GM23338 (cell line): ENCODE data around the gene KRTAP3-2. TPM values are rescaled to one million over a fixed set of nuclear protein-coding genes. Genes with fewer than 3 reads are reported as not detected.

Source experiments
- ATAC-seq: fragments of 200-7000 bp; cut with Tn5 transposase; 3 replicates; pipeline ENCODE4 v1.9.1; 2020
- DNase-seq: peaks from one replicate; pipeline ENCODE4 v3.0.0-alpha.2; 2015; ENCODE audit warnings: low spot score
- H2AFZ ChIP-seq: fragments of 200-600 bp; sonication (generic); 2 replicates; pipeline ENCODE4 v1.8.0; 2016; ENCODE audit warnings: antibody characterized with exemption, mild to moderate bottlenecking, moderate library complexity
- H3F3A ChIP-seq: fragments of 200-600 bp; sonication (generic); replicated peaks from 2 replicates; pipeline ENCODE4 v1.8.0; 2017; ENCODE audit warnings: antibody characterized with exemption, mixed run types, low read depth
- H3K27ac ChIP-seq: fragments of 200-600 bp; sonication (generic); 2 replicates; pipeline ENCODE4 v1.6.1; 2016; ENCODE audit warnings: low read depth
- H3K27me3 ChIP-seq: fragments of 200-600 bp; sonication (generic); 2 replicates; pipeline ENCODE4 v1.8.0; 2016; ENCODE audit warnings: mild to moderate bottlenecking, mixed run types, moderate library complexity; ENCODE audit not compliant: insufficient read depth
- H3K36me3 ChIP-seq: fragments of 200-600 bp; sonication (generic); 2 replicates; pipeline ENCODE4 v1.8.0; 2016; ENCODE audit warnings: mild to moderate bottlenecking; ENCODE audit not compliant: insufficient read depth
- H3K4me1 ChIP-seq: fragments of 200-600 bp; sonication (generic); 2 replicates; pipeline ENCODE4 v1.8.0; 2016; ENCODE audit warnings: mild to moderate bottlenecking, moderate library complexity; ENCODE audit not compliant: insufficient read depth
- H3K4me2 ChIP-seq: fragments of 200-600 bp; sonication (generic); 2 replicates; pipeline ENCODE4 v1.7.1; 2017; ENCODE audit warnings: mixed run types
- H3K4me3 ChIP-seq: fragments of 200-600 bp; sonication (generic); 2 replicates; pipeline ENCODE4 v1.6.1; 2016; ENCODE audit warnings: mixed run types
- H3K79me2 ChIP-seq: fragments of 200-600 bp; sonication (generic); replicated peaks from 2 replicates; pipeline ENCODE4 v1.8.0; 2017; ENCODE audit warnings: mild to moderate bottlenecking; ENCODE audit not compliant: insufficient read depth
- H3K9me2 ChIP-seq: fragments of 200-600 bp; sonication (generic); 2 replicates; pipeline ENCODE4 v1.8.0; 2017; ENCODE audit not compliant: insufficient read depth
- H4K20me1 ChIP-seq: fragments of 200-600 bp; sonication (generic); replicated peaks from 2 replicates; pipeline ENCODE4 v1.8.0; 2017; ENCODE audit warnings: mild to moderate bottlenecking; ENCODE audit not compliant: insufficient read depth
- H3K27ac Mint-ChIP-seq: 2 replicates; pipeline ENCODE4 v1.8.0; 2020; ENCODE audit warnings: inconsistent platforms, mild to moderate bottlenecking, moderate library complexity, mixed read lengths
- H3K27me3 Mint-ChIP-seq: 3 replicates; pipeline ENCODE4 v1.8.0; 2022; ENCODE audit warnings: low read depth, mild to moderate bottlenecking, moderate library complexity, mixed read lengths, inconsistent platforms; ENCODE audit not compliant: insufficient read depth, poor library complexity
- H3K36me3 Mint-ChIP-seq: 3 replicates; pipeline ENCODE4 v1.8.0; 2021; ENCODE audit warnings: low read depth, mild to moderate bottlenecking, inconsistent platforms, moderate library complexity, mixed read lengths
- H3K4me1 Mint-ChIP-seq: 3 replicates; pipeline ENCODE4 v1.8.0; 2020; ENCODE audit warnings: mild to moderate bottlenecking, inconsistent platforms, mixed read lengths
- H3K4me3 Mint-ChIP-seq: 3 replicates; pipeline ENCODE4 v1.8.0; 2021; ENCODE audit warnings: moderate library complexity, mild to moderate bottlenecking, inconsistent platforms, mixed read lengths
- H3K9me3 Mint-ChIP-seq: 3 replicates; pipeline ENCODE4 v1.8.0; 2020; ENCODE audit warnings: moderate library complexity, mild to moderate bottlenecking, inconsistent platforms, mixed read lengths
- CREB1 ChIP-seq: fragments of 250-450 bp; sonication (Bioruptor Pico); IDR thresholded peaks from 2 replicates; pipeline ENCODE4 v1.5.0; 2020; ENCODE audit warnings: low read depth, mild to moderate bottlenecking, moderate library complexity
- CTCF ChIP-seq, 2 experiments: fragments of 200-600 bp in 1 of 2; sonication (generic) in 1 of 2; conservative IDR thresholded peaks; 2 replicates each; pipeline versions ENCODE4 v1.5.1 to v1.6.1; 2016 to 2017; ENCODE audit warnings: antibody characterized with exemption in 2 of 2, low read depth in 2 of 2, mild to moderate bottlenecking in 2 of 2, moderate library complexity in 1 of 2
- ETS1 ChIP-seq: IDR thresholded peaks from 2 replicates; pipeline ENCODE4 v1.6.1; 2016; ENCODE audit warnings: antibody characterized with exemption
- EZH2 ChIP-seq: fragments of 200-600 bp; sonication (generic); IDR thresholded peaks from one replicate; pipeline ENCODE4 v1.8.0; 2017; ENCODE audit warnings: antibody characterized with exemption, mild to moderate bottlenecking, low read depth; ENCODE audit not compliant: unreplicated experiment
- EZH2phosphoT487 ChIP-seq: fragments of 200-600 bp; sonication (generic); IDR thresholded peaks from one replicate; pipeline ENCODE4 v1.8.1; 2018; ENCODE audit warnings: antibody characterized with exemption; ENCODE audit not compliant: unreplicated experiment
- JUNB ChIP-seq: IDR thresholded peaks from one replicate; pipeline ENCODE4 v1.6.1; 2016; ENCODE audit warnings: antibody characterized with exemption; ENCODE audit not compliant: unreplicated experiment
- NANOG ChIP-seq: IDR thresholded peaks from 2 replicates; pipeline ENCODE4 v1.6.1; 2016; ENCODE audit warnings: antibody characterized with exemption, borderline replicate concordance
- POLR2AphosphoS5 ChIP-seq: IDR thresholded peaks from 2 replicates; pipeline ENCODE4 v1.6.1; 2016; ENCODE audit warnings: antibody characterized with exemption, low read depth
- REST ChIP-seq: IDR thresholded peaks from one replicate; pipeline ENCODE4 v1.6.1; 2018; ENCODE audit warnings: antibody characterized with exemption; ENCODE audit not compliant: unreplicated experiment
- STAT1 ChIP-seq: IDR thresholded peaks from one replicate; pipeline ENCODE4 v1.6.1; 2016; ENCODE audit warnings: antibody characterized with exemption; ENCODE audit not compliant: unreplicated experiment
- ZNF114 ChIP-seq: fragments of 250-450 bp; sonication (Bioruptor Pico); IDR thresholded peaks from 2 replicates; pipeline ENCODE4 v1.5.0; 2020; ENCODE audit warnings: mild to moderate bottlenecking, moderate library complexity
- ZNF331 ChIP-seq: fragments of 250-450 bp; sonication (Bioruptor Pico); IDR thresholded peaks from 2 replicates; pipeline ENCODE4 v1.5.0; 2020; ENCODE audit warnings: low read depth, mild to moderate bottlenecking, moderate library complexity
- ZNF462 ChIP-seq: fragments of 250-450 bp; sonication (Bioruptor Pico); IDR thresholded peaks from 2 replicates; pipeline ENCODE4 v1.5.0; 2020; ENCODE audit warnings: mild to moderate bottlenecking, moderate library complexity
- polyA plus RNA-seq: library from polyadenylated mRNA; unstranded; fragments of >200 nt; fragmentation: Nextera tagmentation; extraction: Ambion mirVana; gene quantifications from 2 replicates; pipeline ENCODE4 v1.2.1, GENCODE V29; 2016
- total RNA-seq: library from RNA; depleted of rRNA; stranded (reverse); fragments of >200 nt; shearing (Covaris generic); gene quantifications from 2 replicates; pipeline ENCODE4 v1.2.3, GENCODE V29; 2014

Gene KRTAP3-2
- total and polyA plus RNA-seq, 2 experiments from 2014 or later, result not detected

- Histone ChIP-seq H3K27ac (no peak overlapping the region), H3K4me2 (no peak overlapping the region), H3K27me3 (no peaks in the 10 kb centered on the region), H3K79me2 (no peaks in the 10 kb centered on the region), H4K20me1 (no peaks in the 10 kb centered on the region), H3K4me1 (peaks cover 4% of the 10 kb centered on the region; the same call in 1 of the 2 replicates), H2AFZ (no peak overlapping the region), H3K36me3 (no peaks in the 10 kb centered on the region), H3K9me2 (no peaks in the 10 kb centered on the region), H3K4me3 (no peak overlapping the region), H3F3A (no peaks in the 10 kb centered on the region)
- TF ChIP-seq ZNF114, result no peak
- TF ChIP-seq POLR2AphosphoS5, result no peak
- TF ChIP-seq ZNF331 (CRISPR knock-in tag), result no peak
- no peak for TF ChIP-seq REST
- no peak for TF ChIP-seq EZH2phosphoT487
- no peak for TF ChIP-seq JUNB
- TF ChIP-seq EZH2, result no peak
- TF ChIP-seq CREB1 (CRISPR knock-in tag), result no peak
- TF ChIP-seq STAT1, result no peak
- TF ChIP-seq CTCF (conservative IDR thresholded peaks at IDR 0.05; ENCODE audit: low read depth in 2 of 2), result no peak
- no peak for TF ChIP-seq NANOG
- no peak for TF ChIP-seq ZNF462 (CRISPR knock-in tag)
- no peak for TF ChIP-seq ETS1
- no peak overlapping the region for H3K27ac Mint-ChIP-seq
- peaks cover 3% of the 10 kb centered on the region; the same call in 2 of the 3 replicates for H3K4me1 Mint-ChIP-seq
- ATAC-seq (no peak), DNase-seq (no peak)
- H3K9me3 Mint-ChIP-seq, result no peaks in the 10 kb centered on the region
- H3K4me3 Mint-ChIP-seq, result no peak overlapping the region
- peaks cover 1% of the 10 kb centered on the region for H3K27me3 Mint-ChIP-seq
- H3K36me3 Mint-ChIP-seq, result no peaks in the 10 kb centered on the region
These were observed 4.2 kb upstream of the KRTAP3-2 start for GRCh38 chr17:41003926-41004325.
